ENCODE measurements around the gene TESMIN.

Gene TESMIN

DNA sequence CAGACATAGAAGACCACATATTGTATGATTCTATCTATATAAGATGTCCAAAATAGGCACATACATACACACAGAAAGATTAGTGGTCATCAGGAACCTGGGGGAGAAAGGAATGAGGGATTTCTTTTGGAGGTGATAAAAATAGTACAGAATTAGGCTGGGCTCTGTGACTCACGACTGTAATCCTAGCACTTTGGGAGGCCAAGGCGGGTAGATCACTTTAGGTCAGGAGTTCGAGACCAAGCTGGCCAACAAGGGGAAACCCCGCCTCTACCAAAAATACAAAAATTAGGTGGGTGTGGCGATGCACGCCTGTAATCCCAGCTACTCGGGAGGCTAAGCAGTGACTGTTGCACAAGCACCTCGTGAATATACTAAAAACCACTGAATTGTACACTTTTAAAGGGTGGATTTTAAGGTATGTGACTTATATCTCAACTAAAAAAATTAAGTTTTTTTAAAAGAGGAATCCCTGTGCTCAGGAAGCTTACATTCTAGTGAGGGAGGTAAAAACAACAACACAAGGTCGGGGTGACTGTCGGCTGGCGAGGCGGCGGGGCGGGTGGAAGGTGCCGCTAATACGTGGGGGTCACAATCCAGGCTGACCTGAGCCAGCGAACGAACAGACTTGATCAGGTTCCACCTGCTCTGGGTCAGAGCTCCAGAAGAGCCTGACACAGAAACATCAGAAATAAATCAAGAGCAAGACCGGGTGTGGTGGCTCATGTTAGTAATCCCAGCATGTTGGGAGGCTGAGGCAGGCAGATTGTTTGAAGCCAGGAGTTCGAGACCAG lies 25.3 kb upstream of the TESMIN start:
- no peaks in the 10 kb centered on the region for H3K27me3 ChIP-seq (replicated peaks; ENCODE audit: insufficient read depth, low read length)
- DNase-seq: no peak
- no peaks in the 10 kb centered on the region for H3F3A ChIP-seq (ENCODE audit: insufficient read depth, low read length)
- H3K4me3 ChIP-seq (ENCODE audit: low read length): no peak overlapping the region
- H3K36me3 ChIP-seq (replicated peaks; ENCODE audit: insufficient read depth, low read length): no peaks in the 10 kb centered on the region; the same call in 1 of the 2 replicates
- H4K20me1 ChIP-seq (ENCODE audit: insufficient read depth, low read length): no peaks in the 10 kb centered on the region
- H3K79me2 ChIP-seq (ENCODE audit: low read length): no peaks in the 10 kb centered on the region
- H3K9me2 ChIP-seq (replicated peaks; ENCODE audit: insufficient read depth, low read length): no peaks in the 10 kb centered on the region
- no peak overlapping the region for H3K27ac ChIP-seq (ENCODE audit: low read length)
- H3K9me3 ChIP-seq (replicated peaks; ENCODE audit: insufficient read depth, low read length): no peaks in the 10 kb centered on the region
- H3K4me1 ChIP-seq (ENCODE audit: low read length): no peaks in the 10 kb centered on the region
- H2AFZ ChIP-seq (ENCODE audit: low read length): no peak overlapping the region
- no peak overlapping the region for H3K9ac ChIP-seq (ENCODE audit: low read length)
- no peak for TF ChIP-seq EZH2phosphoT487 (IDR thresholded peaks at IDR 0.05; ENCODE audit: low read length)
- no peak for TF ChIP-seq EZH2 (optimal IDR thresholded peaks at IDR 0.05; ENCODE audit: low read depth, low read length)
- TF ChIP-seq, protein P1, sequence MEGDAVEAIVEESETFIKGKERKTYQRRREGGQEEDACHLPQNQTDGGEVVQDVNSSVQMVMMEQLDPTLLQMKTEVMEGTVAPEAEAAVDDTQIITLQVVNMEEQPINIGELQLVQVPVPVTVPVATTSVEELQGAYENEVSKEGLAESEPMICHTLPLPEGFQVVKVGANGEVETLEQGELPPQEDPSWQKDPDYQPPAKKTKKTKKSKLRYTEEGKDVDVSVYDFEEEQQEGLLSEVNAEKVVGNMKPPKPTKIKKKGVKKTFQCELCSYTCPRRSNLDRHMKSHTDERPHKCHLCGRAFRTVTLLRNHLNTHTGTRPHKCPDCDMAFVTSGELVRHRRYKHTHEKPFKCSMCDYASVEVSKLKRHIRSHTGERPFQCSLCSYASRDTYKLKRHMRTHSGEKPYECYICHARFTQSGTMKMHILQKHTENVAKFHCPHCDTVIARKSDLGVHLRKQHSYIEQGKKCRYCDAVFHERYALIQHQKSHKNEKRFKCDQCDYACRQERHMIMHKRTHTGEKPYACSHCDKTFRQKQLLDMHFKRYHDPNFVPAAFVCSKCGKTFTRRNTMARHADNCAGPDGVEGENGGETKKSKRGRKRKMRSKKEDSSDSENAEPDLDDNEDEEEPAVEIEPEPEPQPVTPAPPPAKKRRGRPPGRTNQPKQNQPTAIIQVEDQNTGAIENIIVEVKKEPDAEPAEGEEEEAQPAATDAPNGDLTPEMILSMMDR (IDR thresholded peaks at IDR 0.05; ENCODE audit: low read length): no peak
- H3K4me2 ChIP-seq (ENCODE audit: low read depth, low read length): no peak overlapping the region

DNA sequence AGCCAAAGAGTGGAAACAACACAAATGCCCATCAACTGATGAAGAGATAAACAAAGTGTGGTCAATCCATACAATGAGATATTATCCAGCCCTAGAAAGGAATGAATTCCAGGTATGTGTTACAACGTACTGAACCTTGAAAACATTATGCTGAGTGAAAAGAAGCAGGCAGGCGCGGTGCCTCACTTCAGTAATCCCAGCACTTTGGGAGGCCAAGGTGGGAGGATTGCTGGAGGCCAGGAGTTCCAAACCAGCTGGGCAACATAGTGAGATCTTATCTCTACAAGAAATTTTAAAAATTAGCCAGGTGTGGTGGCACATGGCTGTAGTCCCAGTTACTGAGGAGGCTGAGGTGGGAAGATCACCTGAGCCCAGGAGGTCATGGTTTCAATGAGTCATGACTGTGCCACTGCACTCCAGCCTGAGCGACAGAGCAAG lies 24.6 kb upstream of the TESMIN start:
- Histone ChIP-seq H2AFZ (ENCODE audit: low read length) (no peak overlapping the region), H3K27ac (ENCODE audit: low read length) (no peak overlapping the region), H3K4me3 (ENCODE audit: low read length) (no peak overlapping the region), H3K79me2 (ENCODE audit: low read length) (no peaks in the 10 kb centered on the region), H4K20me1 (ENCODE audit: insufficient read depth, low read length) (no peaks in the 10 kb centered on the region), H3F3A (ENCODE audit: insufficient read depth, low read length) (no peaks in the 10 kb centered on the region), H3K9me3 (replicated peaks; ENCODE audit: insufficient read depth, low read length) (no peaks in the 10 kb centered on the region), H3K4me1 (ENCODE audit: low read length) (no peaks in the 10 kb centered on the region), H3K4me2 (ENCODE audit: low read depth, low read length) (no peak overlapping the region), H3K36me3 (replicated peaks; ENCODE audit: insufficient read depth, low read length) (no peaks in the 10 kb centered on the region; the same call in 1 of the 2 replicates), H3K9me2 (replicated peaks; ENCODE audit: insufficient read depth, low read length) (no peaks in the 10 kb centered on the region), H3K9ac (ENCODE audit: low read length) (no peak overlapping the region), H3K27me3 (replicated peaks; ENCODE audit: insufficient read depth, low read length) (no peaks in the 10 kb centered on the region)
- TF ChIP-seq EZH2phosphoT487 (IDR thresholded peaks at IDR 0.05; ENCODE audit: low read length) (no peak), EZH2 (optimal IDR thresholded peaks at IDR 0.05; ENCODE audit: low read depth, low read length) (no peak)
- TF ChIP-seq, protein P1 (IDR thresholded peaks at IDR 0.05; ENCODE audit: low read length): no peak
- no peak for DNase-seq

DNA sequence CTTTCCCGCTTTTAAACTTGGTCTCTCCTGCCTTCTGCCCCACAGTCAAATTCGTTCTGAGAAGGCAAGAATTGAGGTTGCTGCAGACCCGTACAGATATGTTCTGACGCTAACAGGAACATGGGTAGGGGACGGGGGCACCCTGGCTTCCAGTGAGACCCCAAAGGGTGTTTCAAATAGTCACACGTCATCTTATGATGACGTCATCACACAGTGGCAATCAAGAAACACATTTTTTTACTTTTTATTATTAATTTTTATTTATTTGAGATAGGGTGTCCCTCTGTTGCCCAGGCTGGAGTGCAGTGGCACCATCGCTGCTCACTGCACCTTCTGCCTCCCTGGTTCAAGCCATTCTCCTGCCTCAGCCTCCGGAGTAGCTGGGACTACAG lies 22.9 kb upstream of the TESMIN start:
- no peak for DNase-seq
- no peak overlapping the region for H3K27ac ChIP-seq (ENCODE audit: low read length)
- no peaks in the 10 kb centered on the region for H3K4me1 ChIP-seq (ENCODE audit: low read length)
- H3K79me2 ChIP-seq (ENCODE audit: low read length): no peaks in the 10 kb centered on the region
- H3F3A ChIP-seq (ENCODE audit: insufficient read depth, low read length): no peaks in the 10 kb centered on the region
- no peaks in the 10 kb centered on the region for H3K9me3 ChIP-seq (replicated peaks; ENCODE audit: insufficient read depth, low read length)
- no peak overlapping the region for H3K4me2 ChIP-seq (ENCODE audit: low read depth, low read length)
- no peaks in the 10 kb centered on the region for H4K20me1 ChIP-seq (ENCODE audit: insufficient read depth, low read length)
- no peak overlapping the region for H3K4me3 ChIP-seq (ENCODE audit: low read length)
- no peaks in the 10 kb centered on the region for H3K27me3 ChIP-seq (replicated peaks; ENCODE audit: insufficient read depth, low read length)
- TF ChIP-seq EZH2 (optimal IDR thresholded peaks at IDR 0.05; ENCODE audit: low read depth, low read length) (no peak), EZH2phosphoT487 (IDR thresholded peaks at IDR 0.05; ENCODE audit: low read length) (no peak)
- TF ChIP-seq, protein P1 (IDR thresholded peaks at IDR 0.05; ENCODE audit: low read length): no peak
- H2AFZ ChIP-seq (ENCODE audit: low read length): no peak overlapping the region
- H3K36me3 ChIP-seq (replicated peaks; ENCODE audit: insufficient read depth, low read length): no peaks in the 10 kb centered on the region; the same call in 1 of the 2 replicates
- H3K9me2 ChIP-seq (replicated peaks; ENCODE audit: insufficient read depth, low read length): no peaks in the 10 kb centered on the region
- no peak overlapping the region for H3K9ac ChIP-seq (ENCODE audit: low read length)
